Thyroid gland (tissue), 4 donors: ENCODE results near the gene ST3GAL3.

Source experiments
- CTCF ChIP-seq, 6 experiments: fragments of 200-600 bp in 3 of 6; fragments of 450-650 bp in 3 of 6; sonication (generic) in 3 of 6; IDR thresholded peaks; one replicate each; pipeline ENCODE4 v1.5.1; 2016 to 2019; ENCODE audit warnings: antibody characterized with exemption in 6 of 6, mild to moderate bottlenecking in 2 of 6, inconsistent platforms in 1 of 6, moderate library complexity in 1 of 6
- POLR2A ChIP-seq, 2 donors: fragments of 450-650 bp; IDR thresholded peaks; one replicate each; pipeline ENCODE4 v1.6.1; 2017; ENCODE audit warnings: antibody characterized with exemption in 2 of 2, mild to moderate bottlenecking in 2 of 2, moderate library complexity in 1 of 2

GRCh38 chr1:43817304-43817939 lies 110.1 kb downstream of the ST3GAL3 start:
- no peak for TF ChIP-seq POLR2A (IDR thresholded peaks at IDR 0.05)
- no peak for TF ChIP-seq CTCF (IDR thresholded peaks at IDR 0.05)
